HG03103 (cell line): Measurements from ENCODE around the gene TRIM51.
"Not testable (repeated sequence)": the region's sequence is repeated elsewhere in the genome, so short reads cannot be mapped to it uniquely, and the experiment has no call there.

Source experiments
- ATAC-seq: cut with Tn5 transposase; IDR thresholded peaks from one replicate; pipeline ENCODE4 v1.9.1; 2021; ENCODE audit warnings: low read depth; ENCODE audit not compliant: unreplicated experiment

The TRIM51 gene

GRCh38 chr11:55882997-55883396 is at the start of gene TRIM51:
TSS of gene TRIM51 (plus strand) at chr11:55883297. CDS start at chr11:55885429, 2,132 bp downstream.
- not testable (repeated sequence) for ATAC-seq

GRCh38 chr11:55838452-55838851 is 44.6 kb upstream of the TRIM51 start, which contains the start of gene OR5D16:
TSS of gene OR5D16 (plus strand) at chr11:55838752. CDS start at chr11:55838752, 0 bp downstream.
- no peak for ATAC-seq

GRCh38 chr11:55847453-55847852 is 35.6 kb upstream of the TRIM51 start:
- no peak for ATAC-seq

GRCh38 chr11:55849037-55849436 is 34.1 kb upstream of the TRIM51 start:
- no peak for ATAC-seq

- no peak for ATAC-seq
Observed at GRCh38 chr11:55852141-55852540, 31.0 kb upstream of the TRIM51 start.

GRCh38 chr11:55854704-55855103 is 28.4 kb upstream of the TRIM51 start:
- no peak for ATAC-seq

GRCh38 chr11:55867354-55867753 is 15.7 kb upstream of the TRIM51 start:
- ATAC-seq = not testable (repeated sequence)

GRCh38 chr11:55872731-55873130 is 10.4 kb upstream of the TRIM51 start:
- ATAC-seq = not testable (repeated sequence)

- ATAC-seq = not testable (repeated sequence)
Observed at GRCh38 chr11:55873146-55873545, 10.0 kb upstream of the TRIM51 start.

- not testable (repeated sequence) for ATAC-seq
Observed at GRCh38 chr11:55884995-55885394, 1.9 kb downstream of the TRIM51 start.

GRCh38 chr11:55885481-55885880 is 2.4 kb downstream of the TRIM51 start:
- not testable (repeated sequence) for ATAC-seq

- ATAC-seq = no peak
Observed at GRCh38 chr11:55895216-55895615, 12.1 kb downstream of the TRIM51 start.

GRCh38 chr11:55902308-55902707 is 19.2 kb downstream of the TRIM51 start:
- ATAC-seq = no peak

- no peak for ATAC-seq
Observed at GRCh38 chr11:55914482-55914881, 31.4 kb downstream of the TRIM51 start, which contains the start of gene OR5W2. TSS of gene OR5W2 (minus strand) at chr11:55914582. CDS start at chr11:55914582, 0 bp downstream.

- no peak for ATAC-seq
Observed at GRCh38 chr11:55920537-55920936, 37.4 kb downstream of the TRIM51 start.

- no peak for ATAC-seq
Observed at GRCh38 chr11:55936300-55936699, 53.2 kb downstream of the TRIM51 start, which contains the start of gene OR5I1. TSS of gene OR5I1 (minus strand) at chr11:55936400. CDS start at chr11:55936400, 0 bp downstream.
